ENCODE measurements around the gene TMEM120B.

Gene TMEM120B

GRCh38 chr12:121823727-121824115, 111.2 kb downstream of the TMEM120B start (continued):
- no peak for TF ChIP-seq ZNF202 (tag by site-specific recombination; IDR thresholded peaks at IDR 0.05; ENCODE audit: borderline replicate concordance)
- TF ChIP-seq ZNF704 (tag by site-specific recombination; IDR thresholded peaks at IDR 0.05) = no peak
- TF ChIP-seq ZBTB17 (tag by site-specific recombination; IDR thresholded peaks at IDR 0.05) = no peak

- Histone ChIP-seq H3K9me3 (ENCODE audit: control insufficient read depth, insufficient read depth, low read depth, low read length) (no peaks in the 10 kb centered on the region), H3K4me3 (ENCODE audit: low read depth, low read length) (no peak overlapping the region), H3K4me1 (ENCODE audit: control insufficient read depth, insufficient read depth, low read length) (no peaks in the 10 kb centered on the region), H3K27ac (ENCODE audit: extremely low read depth, low read depth, low read length) (no peak overlapping the region), H3K36me3 (ENCODE audit: control insufficient read depth in 2 of 2, insufficient read depth in 1 of 2, low read length in 2 of 2) (peaks cover 22 to 76% of the 10 kb centered on the region in 2 experiments; a peak in 2 of 3 replicates)
- CTCF ChIA-PET = interaction anchor here (3.4 to 3.9 kb wide), 2 partner anchors 13 to 30 kb away, joined by 16 to 23 read pairs; no protein-coding TSS in a partner anchor
- TF ChIP-seq ZNF416 (tag by site-specific recombination; IDR thresholded peaks at IDR 0.05) (no peak), FEZF1 (tag by site-specific recombination; IDR thresholded peaks at IDR 0.05) (no peak), ZNF585B (tag by site-specific recombination; IDR thresholded peaks at IDR 0.05) (no peak), ZNF596 (tag by site-specific recombination; IDR thresholded peaks at IDR 0.05) (no peak), EGR2 (tag by site-specific recombination; IDR thresholded peaks at IDR 0.05; ENCODE audit: low read depth) (no peak), ZNF155 (tag by site-specific recombination; IDR thresholded peaks at IDR 0.05) (no peak), ZBTB10 (tag by site-specific recombination; IDR thresholded peaks at IDR 0.05) (no peak), ZNF37A (tag by site-specific recombination; IDR thresholded peaks at IDR 0.05) (no peak), ZNF335 (tag by site-specific recombination; conservative IDR thresholded peaks at IDR 0.05) (no peak), ZNF280C (tag by site-specific recombination; IDR thresholded peaks at IDR 0.05) (no peak), PRDM2 (tag by site-specific recombination; IDR thresholded peaks at IDR 0.05; ENCODE audit: borderline replicate concordance) (no peak)
- POLR2A ChIA-PET = interaction anchor here (0.6 to 1.0 kb wide), 3 partner anchors 10 to 29 kb away, joined by 3 read pairs; no protein-coding TSS in a partner anchor
These were observed 112.5 kb downstream of the TMEM120B start for GRCh38 chr12:121825041-121825523.

Data from HEK293 (cell line).